Measurements from ENCODE around the gene PRX.
"Not testable (repeated sequence)": the region's sequence is repeated elsewhere in the genome, so short reads cannot be mapped to it uniquely, and the experiment has no call there.

PRX gene

GRCh38 chr19:40414542-40415535 is 1.7 kb upstream of the PRX start:
- DNase-seq (ENCODE audit: low read depth, low spot score) = peak; percentile 46

- no peak for DNase-seq (ENCODE audit: low read depth, low spot score)
These were observed 312 bp downstream of the PRX start for GRCh38 chr19:40412866-40413265.

- no peak for DNase-seq (ENCODE audit: low read depth, low spot score)
These were observed 1.1 kb downstream of the PRX start for GRCh38 chr19:40411958-40412499.

- DNase-seq (ENCODE audit: low read depth, low spot score) = no peak
These were observed 1.9 kb downstream of the PRX start for GRCh38 chr19:40411125-40411842.

GRCh38 chr19:40410030-40410389 is 3.2 kb downstream of the PRX start:
- no peak for DNase-seq (ENCODE audit: low read depth, low spot score)

GRCh38 chr19:40408598-40408925 is 4.6 kb downstream of the PRX start:
- DNase-seq (ENCODE audit: low read depth, low spot score) = not testable (repeated sequence)

GRCh38 chr19:40407714-40408597 is 5.2 kb downstream of the PRX start:
- DNase-seq (ENCODE audit: low read depth, low spot score) = no peak

GRCh38 chr19:40403262-40403984 is 9.8 kb downstream of the PRX start:
- peak; percentile 85 for DNase-seq (ENCODE audit: low read depth, low spot score)

GRCh38 chr19:40400559-40400958 is 12.6 kb downstream of the PRX start:
- DNase-seq (ENCODE audit: low read depth, low spot score) = no peak

GRCh38 chr19:40398417-40399131 is 14.6 kb downstream of the PRX start:
- peak; percentile 86 for DNase-seq (ENCODE audit: low read depth, low spot score)

GRCh38 chr19:40397568-40397906 is 15.6 kb downstream of the PRX start:
- no peak for DNase-seq (ENCODE audit: low read depth, low spot score)

GRCh38 chr19:40396886-40397567 is 16.2 kb downstream of the PRX start:
- DNase-seq (ENCODE audit: low read depth, low spot score) = no peak

- DNase-seq (ENCODE audit: low read depth, low spot score) = no peak
These were observed 17.2 kb downstream of the PRX start for GRCh38 chr19:40395956-40396355.

GRCh38 chr19:40394816-40395210 is 18.4 kb downstream of the PRX start:
- DNase-seq (ENCODE audit: low read depth, low spot score) = no peak

- DNase-seq (ENCODE audit: low read depth, low spot score) = no peak
These were observed 19.0 kb downstream of the PRX start for GRCh38 chr19:40393894-40394815.

- DNase-seq (ENCODE audit: low read depth, low spot score) = peak; percentile 57
These were observed 20.2 kb downstream of the PRX start for GRCh38 chr19:40392894-40393517.

GRCh38 chr19:40392123-40392522 is 21.1 kb downstream of the PRX start:
- no peak for DNase-seq (ENCODE audit: low read depth, low spot score)

- no peak for DNase-seq (ENCODE audit: low read depth, low spot score)
These were observed 23.0 kb downstream of the PRX start, which contains the start of gene HIPK4 for GRCh38 chr19:40390084-40390742. Gene HIPK4, minus strand, starts transcription at chr19:40390181. Its CDS starts 279 bp downstream, at chr19:40389902.
